ENCODE measurements around the gene COL27A1. TPM values are rescaled to one million over a fixed set of nuclear protein-coding genes. Genes with fewer than 3 reads are reported as not detected.
A peak's percentile ranks its signal among the peaks of the same experiment; 100 is the strongest.

COL27A1 gene
- total RNA-seq, 5 donors from 2014 or later (not counting 1 experiment from before 2014, with no cell fraction given): 0.53 to 1.7 (median 0.95) TPM

DNA sequence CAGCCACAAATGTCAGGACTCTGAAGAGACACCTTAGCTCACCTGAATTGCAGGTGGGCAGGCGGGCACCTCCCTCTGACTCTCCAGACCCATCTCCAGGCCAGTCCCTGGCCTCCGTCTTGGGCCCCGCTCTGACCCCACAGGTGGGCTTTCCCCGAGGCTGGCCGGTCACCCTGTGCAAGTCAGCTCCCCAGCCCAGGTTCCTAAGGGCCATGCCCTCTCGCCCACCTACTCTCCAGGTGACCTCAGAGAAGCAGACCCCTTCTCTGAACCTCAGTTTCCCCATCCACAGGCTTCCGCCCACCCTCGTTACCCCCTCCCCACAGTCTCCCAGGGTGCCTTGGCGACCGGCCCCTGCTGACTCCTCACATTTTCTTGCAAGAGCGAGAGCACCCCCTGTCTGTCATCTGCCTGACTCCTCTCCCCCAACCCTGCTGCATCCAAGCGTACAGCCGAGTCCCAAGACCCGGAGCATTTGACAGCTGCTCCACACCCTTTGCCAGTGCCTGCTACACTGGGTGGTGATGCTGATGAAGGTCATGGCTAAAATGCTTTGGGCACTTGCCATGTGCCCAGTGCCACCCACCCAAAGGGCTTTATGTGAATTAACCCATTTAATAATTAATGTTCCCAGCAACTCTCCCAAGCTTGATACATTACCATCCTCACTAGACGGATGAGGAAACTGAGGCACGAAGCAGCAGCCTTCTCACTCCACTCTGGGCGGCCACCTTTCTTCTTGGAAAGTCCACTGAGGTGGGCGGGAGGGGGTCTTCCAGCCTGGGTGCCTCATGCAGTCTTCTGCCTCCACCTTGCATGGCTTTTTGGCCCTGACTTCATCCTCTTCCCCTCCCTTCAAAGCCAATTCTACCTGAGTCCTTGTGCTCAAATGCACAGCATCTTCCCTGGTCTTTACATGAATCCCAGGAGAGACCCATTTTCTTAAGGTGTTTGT, 116.5 kb downstream of the COL27A1 start:
- Histone ChIP-seq H3K9me3 (no peaks in the 10 kb centered on the region), H3K27me3 (replicated peaks in 1 of 2; ENCODE audit: control insufficient read depth in 2 of 2, extremely low read depth in 1 of 2, insufficient read depth in 2 of 2, low read length in 1 of 2) (peaks cover 0 to 33% of the 10 kb centered on the region in 2 experiments), H3K27ac (ENCODE audit: low read length) (no peak overlapping the region), H3K4me1 (ENCODE audit: control insufficient read depth in 1 of 2, extremely low read depth in 1 of 2, insufficient read depth in 2 of 2, low read length in 2 of 2) (no peaks in the 10 kb centered on the region), H3K36me3 (ENCODE audit: control insufficient read depth in 2 of 2, extremely low read depth in 1 of 2, insufficient read depth in 1 of 2, low read length in 1 of 2) (no peaks in the 10 kb centered on the region), H3K4me3 (ENCODE audit: control insufficient read depth in 1 of 2, extremely low read depth in 1 of 2, low read length in 1 of 2) (no peak overlapping the region)
- no peaks in the 10 kb centered on the region for H3K4me1 Mint-ChIP-seq
- no peaks in the 10 kb centered on the region for H3K9me3 Mint-ChIP-seq
- POLR2A ChIA-PET: no interaction called here
- WGBS (ENCODE audit: insufficient coverage): 65% methylated on average over 17 of the region's 18 CpGs
- H3K27ac Mint-ChIP-seq: no peak overlapping the region
- DNase-seq (peak in 2 of 35 experiments; percentile 23 to 51), ATAC-seq (replicated peaks in 1 of 4) (no peak)
- no peak overlapping the region for H3K4me3 Mint-ChIP-seq
- CTCF ChIA-PET: interaction anchor here in 1 of 2 donors (0.6 kb wide), 1 partner anchor 188 kb away, joined by 4 read pairs; no protein-coding TSS in a partner anchor
- H3K27me3 Mint-ChIP-seq: peaks cover 0 to 7% of the 10 kb centered on the region in 2 donors
- H3K36me3 Mint-ChIP-seq: no peaks in the 10 kb centered on the region

- ATAC-seq (replicated peaks in 1 of 4) (no peak), DNase-seq (no peak)
- H3K36me3 ChIP-seq (ENCODE audit: control insufficient read depth in 2 of 2, extremely low read depth in 1 of 2, insufficient read depth in 1 of 2, low read length in 1 of 2): no peaks in the 10 kb centered on the region
- 70% methylated on average over 10 of the region's 12 CpGs for WGBS (ENCODE audit: insufficient coverage)
- Mint-ChIP-seq H3K27ac (no peak overlapping the region), H3K27me3 (peaks cover 0 to 5% of the 10 kb centered on the region in 2 donors), H3K4me3 (no peak overlapping the region), H3K4me1 (no peaks in the 10 kb centered on the region), H3K9me3 (no peaks in the 10 kb centered on the region), H3K36me3 (no peaks in the 10 kb centered on the region)
- no peak overlapping the region for H3K27ac ChIP-seq (ENCODE audit: low read length)
- H3K9me3 ChIP-seq: no peaks in the 10 kb centered on the region
- no peaks in the 10 kb centered on the region for H3K4me1 ChIP-seq (ENCODE audit: control insufficient read depth in 1 of 2, extremely low read depth in 1 of 2, insufficient read depth in 2 of 2, low read length in 2 of 2)
- H3K27me3 ChIP-seq (replicated peaks in 1 of 2; ENCODE audit: control insufficient read depth in 2 of 2, extremely low read depth in 1 of 2, insufficient read depth in 2 of 2, low read length in 1 of 2): peaks cover 0 to 25% of the 10 kb centered on the region in 2 experiments
- no peak overlapping the region for H3K4me3 ChIP-seq (ENCODE audit: control insufficient read depth in 1 of 2, extremely low read depth in 1 of 2, low read length in 1 of 2)
- ChIA-PET CTCF (no interaction called here), POLR2A (no interaction called here)
These were observed 117.5 kb downstream of the COL27A1 start for GRCh38 chr9:114272739-114273431.

GRCh38 chr9:114273461-114273881, 118.1 kb downstream of the COL27A1 start:
- no peaks in the 10 kb centered on the region for H3K4me1 Mint-ChIP-seq
- peaks cover 0 to 5% of the 10 kb centered on the region in 2 donors for H3K27me3 Mint-ChIP-seq
- ChIA-PET POLR2A (no interaction called here), CTCF (no interaction called here)
- Histone ChIP-seq H3K36me3 (ENCODE audit: control insufficient read depth in 2 of 2, extremely low read depth in 1 of 2, insufficient read depth in 1 of 2, low read length in 1 of 2) (no peaks in the 10 kb centered on the region), H3K27ac (ENCODE audit: low read length) (no peak overlapping the region), H3K4me1 (ENCODE audit: control insufficient read depth in 1 of 2, extremely low read depth in 1 of 2, insufficient read depth in 2 of 2, low read length in 2 of 2) (no peaks in the 10 kb centered on the region), H3K9me3 (no peaks in the 10 kb centered on the region), H3K4me3 (ENCODE audit: control insufficient read depth in 1 of 2, extremely low read depth in 1 of 2, low read length in 1 of 2) (no peak overlapping the region), H3K27me3 (replicated peaks in 1 of 2; ENCODE audit: control insufficient read depth in 2 of 2, extremely low read depth in 1 of 2, insufficient read depth in 2 of 2, low read length in 1 of 2) (peaks cover 0 to 24% of the 10 kb centered on the region in 2 experiments)
- 84% methylated on average over 6 of the region's 7 CpGs for WGBS (ENCODE audit: insufficient coverage)
- ATAC-seq (replicated peaks in 1 of 4) (no peak), DNase-seq (no peak)
- no peak overlapping the region for H3K27ac Mint-ChIP-seq
- H3K9me3 Mint-ChIP-seq: no peaks in the 10 kb centered on the region
- no peaks in the 10 kb centered on the region for H3K36me3 Mint-ChIP-seq
- H3K4me3 Mint-ChIP-seq: no peak overlapping the region

- Histone ChIP-seq H3K36me3 (ENCODE audit: control insufficient read depth in 2 of 2, extremely low read depth in 1 of 2, insufficient read depth in 1 of 2, low read length in 1 of 2) (no peaks in the 10 kb centered on the region), H3K27ac (ENCODE audit: low read length) (no peak overlapping the region), H3K27me3 (replicated peaks in 1 of 2; ENCODE audit: control insufficient read depth in 2 of 2, extremely low read depth in 1 of 2, insufficient read depth in 2 of 2, low read length in 1 of 2) (peaks cover 0 to 21% of the 10 kb centered on the region in 2 experiments), H3K9me3 (no peaks in the 10 kb centered on the region), H3K4me3 (ENCODE audit: control insufficient read depth in 1 of 2, extremely low read depth in 1 of 2, low read length in 1 of 2) (no peak overlapping the region), H3K4me1 (ENCODE audit: control insufficient read depth in 1 of 2, extremely low read depth in 1 of 2, insufficient read depth in 2 of 2, low read length in 2 of 2) (no peaks in the 10 kb centered on the region)
- no peaks in the 10 kb centered on the region for H3K27me3 Mint-ChIP-seq
- no peaks in the 10 kb centered on the region for H3K36me3 Mint-ChIP-seq
- no peak overlapping the region for H3K4me3 Mint-ChIP-seq
- H3K4me1 Mint-ChIP-seq: no peaks in the 10 kb centered on the region
- WGBS (ENCODE audit: insufficient coverage): 72% methylated on average over 3 of the region's 5 CpGs
- POLR2A ChIA-PET: no interaction called here
- no peaks in the 10 kb centered on the region for H3K9me3 Mint-ChIP-seq
- no peak for DNase-seq
- H3K27ac Mint-ChIP-seq: no peak overlapping the region
- ATAC-seq (replicated peaks in 1 of 4): no peak
- CTCF ChIA-PET: no interaction called here
These were observed 118.9 kb downstream of the COL27A1 start for GRCh38 chr9:114274217-114274616.

GRCh38 chr9:114275246-114276004, 120.1 kb downstream of the COL27A1 start:
- ATAC-seq (replicated peaks in 1 of 4): no peak
- no peaks in the 10 kb centered on the region for H3K36me3 Mint-ChIP-seq
- no peak for DNase-seq
- ChIA-PET CTCF (interaction anchor here in 1 of 2 donors (0.7 kb wide), 2 partner anchors 193 to 1033 kb away, joined by 3 read pairs; no protein-coding TSS in a partner anchor), POLR2A (no interaction called here)
- Histone ChIP-seq H3K27ac (ENCODE audit: low read length) (no peak overlapping the region), H3K27me3 (replicated peaks in 1 of 2; ENCODE audit: control insufficient read depth in 2 of 2, extremely low read depth in 1 of 2, insufficient read depth in 2 of 2, low read length in 1 of 2) (peaks cover 0 to 20% of the 10 kb centered on the region in 2 experiments), H3K4me1 (ENCODE audit: control insufficient read depth in 1 of 2, extremely low read depth in 1 of 2, insufficient read depth in 2 of 2, low read length in 2 of 2) (no peaks in the 10 kb centered on the region), H3K9me3 (no peaks in the 10 kb centered on the region), H3K4me3 (ENCODE audit: control insufficient read depth in 1 of 2, extremely low read depth in 1 of 2, low read length in 1 of 2) (no peak overlapping the region), H3K36me3 (ENCODE audit: control insufficient read depth in 2 of 2, extremely low read depth in 1 of 2, insufficient read depth in 1 of 2, low read length in 1 of 2) (no peaks in the 10 kb centered on the region)
- H3K9me3 Mint-ChIP-seq: no peaks in the 10 kb centered on the region
- H3K4me3 Mint-ChIP-seq: no peak overlapping the region
- 80% methylated on average over 15 of the region's 15 CpGs for WGBS (ENCODE audit: insufficient coverage)
- no peaks in the 10 kb centered on the region for H3K27me3 Mint-ChIP-seq
- no peaks in the 10 kb centered on the region for H3K4me1 Mint-ChIP-seq
- no peak overlapping the region for H3K27ac Mint-ChIP-seq

Measured in T-cell (primary cell).